ENCODE results near the gene DOK3.

DOK3 gene

GRCh38 chr5:177498013-177498787 lies 11.4 kb downstream of the DOK3 start:
- DNase-seq (ENCODE audit: low spot score): no peak
- TF ChIP-seq, protein P1, sequence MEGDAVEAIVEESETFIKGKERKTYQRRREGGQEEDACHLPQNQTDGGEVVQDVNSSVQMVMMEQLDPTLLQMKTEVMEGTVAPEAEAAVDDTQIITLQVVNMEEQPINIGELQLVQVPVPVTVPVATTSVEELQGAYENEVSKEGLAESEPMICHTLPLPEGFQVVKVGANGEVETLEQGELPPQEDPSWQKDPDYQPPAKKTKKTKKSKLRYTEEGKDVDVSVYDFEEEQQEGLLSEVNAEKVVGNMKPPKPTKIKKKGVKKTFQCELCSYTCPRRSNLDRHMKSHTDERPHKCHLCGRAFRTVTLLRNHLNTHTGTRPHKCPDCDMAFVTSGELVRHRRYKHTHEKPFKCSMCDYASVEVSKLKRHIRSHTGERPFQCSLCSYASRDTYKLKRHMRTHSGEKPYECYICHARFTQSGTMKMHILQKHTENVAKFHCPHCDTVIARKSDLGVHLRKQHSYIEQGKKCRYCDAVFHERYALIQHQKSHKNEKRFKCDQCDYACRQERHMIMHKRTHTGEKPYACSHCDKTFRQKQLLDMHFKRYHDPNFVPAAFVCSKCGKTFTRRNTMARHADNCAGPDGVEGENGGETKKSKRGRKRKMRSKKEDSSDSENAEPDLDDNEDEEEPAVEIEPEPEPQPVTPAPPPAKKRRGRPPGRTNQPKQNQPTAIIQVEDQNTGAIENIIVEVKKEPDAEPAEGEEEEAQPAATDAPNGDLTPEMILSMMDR (IDR thresholded peaks at IDR 0.05; ENCODE audit: extremely low read depth, insufficient read depth, missing control alignments): no peak
- in situ Hi-C loops (cut with MboI; ENCODE audit: low pct_unique_long_range_greater_than_20kb, low sequenced_read_pairs, unreplicated experiment): no loop called here

DNA sequence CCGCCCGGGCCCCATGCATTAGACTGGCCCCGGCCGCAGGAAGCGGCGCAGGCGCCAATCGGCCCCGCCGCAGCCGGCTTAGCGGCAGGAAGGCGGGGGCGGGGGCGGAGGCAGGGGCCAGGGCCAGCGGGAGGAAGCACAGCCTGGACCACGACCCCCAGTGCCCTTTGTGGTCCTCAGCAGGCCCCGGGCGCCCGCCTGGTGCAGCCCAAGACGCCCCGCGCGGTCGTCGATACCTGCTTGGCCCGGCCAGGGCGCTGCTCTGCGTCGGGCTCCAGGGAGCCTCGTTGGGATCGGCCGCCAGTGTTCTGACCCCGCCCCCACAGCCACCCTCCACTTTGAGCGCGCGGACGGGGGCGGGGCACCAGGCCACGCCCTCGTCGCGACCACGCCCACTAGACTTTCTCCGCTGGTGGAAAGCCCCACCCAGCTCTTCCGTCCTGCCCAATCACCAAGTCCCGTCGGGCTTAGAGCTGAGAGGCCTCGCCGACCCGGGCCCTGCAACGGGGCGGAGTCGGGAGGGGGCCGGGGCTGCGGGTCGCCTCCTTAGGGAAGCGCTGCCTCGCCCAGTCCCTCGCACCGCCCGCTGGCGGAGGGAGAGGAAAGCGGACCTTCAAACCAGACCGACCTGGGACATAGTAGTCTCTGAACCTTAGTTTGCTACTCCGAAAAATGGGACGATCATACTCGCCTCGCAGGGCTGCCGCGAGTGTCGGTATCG lies 12.2 kb downstream of the DOK3 start, which contains the start of gene PDLIM7:
Gene PDLIM7, minus strand, starts transcription at position 313 of the 721 bp plus-strand sequence. CDS start 1,092 bp downstream, outside the sequence.
- TF ChIP-seq, protein P1 (IDR thresholded peaks at IDR 0.05; ENCODE audit: extremely low read depth, insufficient read depth, missing control alignments): no peak
- in situ Hi-C loops (cut with MboI; ENCODE audit: low pct_unique_long_range_greater_than_20kb, low sequenced_read_pairs, unreplicated experiment): no loop called here

DNA sequence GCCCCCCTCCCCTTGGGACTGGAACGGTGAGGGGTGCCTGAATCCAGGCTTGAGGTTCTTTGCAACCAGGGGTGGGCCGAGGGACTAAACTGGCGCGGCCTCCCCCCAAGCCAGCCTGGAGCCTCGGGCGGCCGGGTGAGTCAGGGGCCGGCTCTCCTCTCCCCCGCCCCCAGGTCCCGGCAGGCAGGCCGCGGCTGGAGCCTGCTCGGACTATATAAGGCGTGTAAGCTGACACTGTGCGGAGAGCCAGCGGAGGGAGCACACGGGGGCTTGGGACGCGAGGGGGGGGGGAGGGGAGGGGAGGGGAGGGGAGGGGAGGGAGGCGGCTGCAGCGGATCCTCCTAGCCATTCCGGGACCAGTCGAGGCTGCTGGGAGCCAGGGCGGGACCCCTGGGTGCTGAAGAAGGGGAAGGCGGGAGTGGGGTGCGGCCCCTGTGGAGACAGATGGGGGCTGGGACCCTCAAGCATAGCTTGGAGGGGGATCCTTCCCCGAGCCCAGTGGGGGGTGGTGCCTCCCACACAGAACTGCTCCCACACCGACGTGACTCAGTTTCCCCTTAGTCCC lies 12.8 kb downstream of the DOK3 start:
- in situ Hi-C loops (cut with MboI; ENCODE audit: low pct_unique_long_range_greater_than_20kb, low sequenced_read_pairs, unreplicated experiment): no loop called here
- TF ChIP-seq, protein P1 (IDR thresholded peaks at IDR 0.05; ENCODE audit: extremely low read depth, insufficient read depth, missing control alignments): no peak
- no peak for DNase-seq (ENCODE audit: low spot score)

More for the DNA sequence above, 12.2 kb downstream of the DOK3 start, which contains the start of gene PDLIM7:
- peak; percentile 99 for DNase-seq (ENCODE audit: low spot score)

- in situ Hi-C loops (cut with MboI; ENCODE audit: low pct_unique_long_range_greater_than_20kb, low sequenced_read_pairs, unreplicated experiment): no loop called here
- TF ChIP-seq, protein P1 (IDR thresholded peaks at IDR 0.05; ENCODE audit: extremely low read depth, insufficient read depth, missing control alignments): no peak
- DNase-seq (ENCODE audit: low spot score): peak; percentile 43
These were observed 13.4 kb downstream of the DOK3 start for GRCh38 chr5:177496070-177496726.

DNA sequence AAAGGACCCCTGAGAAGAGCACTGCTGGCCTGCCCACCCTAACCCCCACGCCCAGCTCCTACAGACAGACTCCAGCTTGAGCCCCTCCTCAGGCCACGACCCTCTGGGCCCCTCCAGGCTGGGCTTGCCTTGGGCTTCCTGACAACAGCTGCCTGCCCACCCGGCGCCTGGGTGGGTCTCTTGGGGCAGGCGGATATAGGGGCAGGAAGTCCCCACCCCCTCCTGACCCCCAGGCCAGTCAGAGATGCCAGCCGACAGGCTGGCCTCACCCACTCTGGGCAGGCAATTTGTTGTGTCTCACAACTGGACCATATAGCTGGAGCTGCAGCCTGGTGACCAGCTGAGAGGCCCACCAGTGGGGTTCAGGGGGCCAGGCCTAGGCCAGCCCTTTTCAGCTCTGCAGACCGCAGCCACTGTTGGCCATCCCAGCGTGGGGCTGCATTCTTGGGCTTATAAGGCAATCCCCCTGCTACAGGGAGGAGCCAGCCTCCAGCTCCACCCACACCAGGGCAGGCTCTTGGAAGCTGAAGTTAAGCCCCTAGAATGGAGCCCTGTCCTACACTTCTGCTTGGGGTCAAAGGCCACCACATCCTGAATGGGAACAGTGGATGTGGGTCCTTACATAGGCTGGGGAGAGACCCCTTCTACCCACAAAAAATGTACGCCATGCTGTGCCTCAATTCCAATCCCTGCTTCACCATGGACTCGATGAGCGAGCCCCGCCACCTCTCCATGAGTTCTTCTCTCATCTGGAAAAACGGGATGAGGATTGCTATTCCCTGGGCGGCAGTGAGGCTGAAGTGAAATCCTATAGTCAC lies 14.2 kb downstream of the DOK3 start:
- DNase-seq (ENCODE audit: low spot score): peak; percentile 67
- TF ChIP-seq, protein P1 (IDR thresholded peaks at IDR 0.05; ENCODE audit: extremely low read depth, insufficient read depth, missing control alignments): no peak
- in situ Hi-C loops (cut with MboI; ENCODE audit: low pct_unique_long_range_greater_than_20kb, low sequenced_read_pairs, unreplicated experiment): no loop called here
